Measurements from ENCODE around the gene IQCH.
"Not testable (repeated sequence)": the region's sequence is repeated elsewhere in the genome, so short reads cannot be mapped to it uniquely, and the experiment has no call there.

IQCH gene

DNA sequence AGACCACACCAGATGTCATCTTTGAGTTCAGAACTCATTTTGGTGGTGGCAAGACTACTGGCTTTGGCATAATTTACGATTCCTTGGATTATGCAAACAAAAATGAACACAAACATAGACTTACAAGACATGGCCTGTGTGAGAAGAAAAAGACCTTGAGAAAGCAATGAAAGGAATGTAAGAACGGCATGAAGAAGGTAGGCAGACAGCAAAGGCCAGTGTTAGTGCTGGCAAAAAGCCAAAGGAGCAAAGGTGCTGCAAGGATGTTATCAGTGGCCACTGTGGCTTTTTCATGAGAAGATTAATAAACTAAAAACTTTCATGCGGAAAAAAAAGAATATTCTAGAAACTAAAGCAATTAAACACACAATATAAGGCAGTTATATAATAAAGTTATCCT lies 22.0 kb upstream of the IQCH start:
- H3K27ac Mint-ChIP-seq, result no peak overlapping the region
- H3K27me3 Mint-ChIP-seq, result no peaks in the 10 kb centered on the region
- no peaks in the 10 kb centered on the region for H3K9me3 Mint-ChIP-seq (ENCODE audit: low read depth)
- no peak overlapping the region for H3K4me3 Mint-ChIP-seq
- peaks cover 36% of the 10 kb centered on the region for H3K36me3 Mint-ChIP-seq
- peaks cover 12% of the 10 kb centered on the region for H3K4me1 Mint-ChIP-seq (ENCODE audit: low read depth)

DNA sequence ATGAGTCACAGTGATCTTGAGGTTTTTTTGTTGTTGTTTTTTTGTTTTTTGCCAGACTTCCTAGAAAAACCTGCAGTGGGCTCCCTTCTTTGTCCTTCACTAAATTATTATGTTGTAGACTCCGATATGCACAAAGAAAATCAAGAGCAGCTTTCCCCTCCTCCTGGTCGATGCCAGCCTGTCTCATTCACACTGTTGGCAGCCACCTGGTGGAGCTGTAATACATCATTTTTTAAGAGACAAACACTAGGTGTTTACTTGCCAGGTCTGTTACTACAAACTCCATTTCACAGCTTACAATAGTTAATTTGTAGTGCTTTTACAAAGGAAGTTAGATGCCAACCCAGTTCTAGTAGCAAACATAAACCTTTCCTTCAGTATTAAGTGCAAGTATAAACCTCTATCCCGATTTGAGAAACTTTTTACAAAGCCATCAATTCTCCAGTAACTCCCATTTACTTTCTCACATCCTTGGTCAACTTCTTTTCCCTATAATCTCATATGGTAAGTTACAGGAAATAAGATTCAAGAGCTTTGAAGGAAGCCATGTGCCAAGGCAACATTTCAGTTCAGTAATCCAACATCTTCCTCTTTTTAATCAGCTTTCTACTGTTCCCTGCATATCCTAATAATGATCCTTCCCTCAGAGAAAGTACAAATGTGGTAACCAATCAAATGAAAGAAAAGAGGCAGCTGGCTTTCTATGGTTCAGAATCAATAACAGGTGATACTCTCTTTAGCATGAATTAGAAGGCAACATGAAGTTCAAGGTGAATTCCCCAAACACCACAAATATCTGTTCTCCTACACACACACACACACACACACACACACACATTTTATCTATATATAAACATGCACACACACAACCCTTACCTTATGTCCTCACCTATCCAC lies 14.1 kb upstream of the IQCH start:
- Mint-ChIP-seq H3K4me1 (ENCODE audit: low read depth) (peaks cover 61% of the 10 kb centered on the region), H3K36me3 (peaks cover 12% of the 10 kb centered on the region), H3K27ac (peak overlapping the region; percentile 29), H3K9me3 (ENCODE audit: low read depth) (no peaks in the 10 kb centered on the region), H3K4me3 (peak overlapping the region; percentile 42), H3K27me3 (no peaks in the 10 kb centered on the region)

DNA sequence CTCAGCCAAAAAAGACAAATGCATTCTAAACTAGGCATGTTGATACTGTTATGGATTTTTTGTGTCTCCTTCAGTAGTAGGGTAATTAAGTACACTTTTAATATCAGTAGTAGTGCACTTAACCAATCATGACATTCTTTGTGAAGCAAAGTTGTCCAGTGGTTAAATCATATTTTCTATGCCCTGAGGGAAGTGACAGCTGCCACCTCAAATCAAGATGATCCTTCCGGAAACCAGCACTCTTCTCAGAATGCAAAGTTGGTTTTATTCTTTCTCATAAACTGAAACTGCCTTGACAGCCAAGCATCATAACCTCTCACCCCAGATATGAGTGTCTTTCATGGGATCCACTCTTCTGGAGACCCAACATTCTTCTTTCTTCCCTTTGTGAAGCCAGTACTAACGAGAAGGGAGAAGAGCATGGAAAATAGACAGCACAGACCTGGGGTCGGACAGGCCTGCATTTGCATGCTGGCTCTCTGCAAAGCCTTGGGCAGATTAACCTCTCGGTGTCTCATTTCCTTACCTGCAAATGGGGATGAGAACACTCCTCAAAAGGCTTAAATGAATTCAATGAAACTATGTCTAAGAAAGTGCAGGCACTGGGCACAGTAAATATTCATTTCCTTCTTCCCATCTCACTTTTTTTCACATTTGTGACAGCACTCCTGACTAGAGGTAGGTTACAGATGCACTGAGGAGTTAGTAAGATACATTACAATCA lies 13.3 kb upstream of the IQCH start:
- Mint-ChIP-seq H3K4me1 (ENCODE audit: low read depth) (peaks cover 64% of the 10 kb centered on the region), H3K27ac (peak overlapping the region; percentile 29), H3K36me3 (peaks cover 16% of the 10 kb centered on the region), H3K4me3 (peak overlapping the region; percentile 42), H3K9me3 (ENCODE audit: low read depth) (no peaks in the 10 kb centered on the region), H3K27me3 (no peaks in the 10 kb centered on the region)

DNA sequence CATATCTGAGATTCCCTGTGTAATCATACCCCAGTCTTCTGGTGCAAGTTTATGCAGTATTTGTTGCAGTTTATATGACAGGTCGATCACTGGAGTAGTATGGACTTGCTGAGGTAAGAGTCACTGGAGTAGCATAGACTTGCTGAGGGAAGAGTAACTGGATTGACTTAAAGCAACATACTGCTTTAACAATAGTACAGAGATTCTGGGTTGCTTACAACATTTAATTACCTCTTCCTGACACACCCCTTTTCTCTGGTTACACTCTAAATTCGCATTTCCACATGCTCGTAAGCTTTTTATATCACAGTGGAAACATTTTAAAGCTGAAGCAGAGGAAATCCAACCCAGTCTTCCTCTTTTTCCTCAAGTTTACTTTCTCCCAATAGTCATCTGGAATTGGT lies 11.9 kb upstream of the IQCH start:
- H3K4me3 Mint-ChIP-seq, result no peak overlapping the region

DNA sequence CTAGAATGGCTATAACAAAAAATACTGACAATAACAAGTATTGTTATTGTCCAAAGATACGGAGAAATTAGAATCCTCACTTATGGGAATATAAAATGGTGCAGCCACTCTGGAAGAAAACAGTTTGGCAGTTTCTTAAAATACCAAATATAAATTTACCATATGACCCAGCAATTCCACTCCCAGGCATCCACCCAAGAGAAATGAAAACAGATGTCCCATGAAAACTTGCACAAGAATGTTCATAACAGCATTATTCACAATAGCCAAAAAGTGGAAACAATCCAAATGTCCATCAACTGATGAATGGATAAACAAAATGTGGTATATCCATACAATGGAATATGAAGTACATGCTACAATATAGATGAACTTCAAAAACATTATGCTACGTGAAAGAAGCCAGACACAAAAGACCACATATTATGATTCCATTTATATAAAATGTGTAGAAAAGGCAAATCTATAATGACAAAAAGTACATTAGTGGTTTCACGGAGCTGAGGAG lies 9.6 kb upstream of the IQCH start:
- Mint-ChIP-seq H3K27ac (no peak overlapping the region), H3K9me3 (ENCODE audit: low read depth) (no peaks in the 10 kb centered on the region), H3K27me3 (no peaks in the 10 kb centered on the region), H3K4me3 (no peak overlapping the region), H3K4me1 (ENCODE audit: low read depth) (peaks cover 71% of the 10 kb centered on the region), H3K36me3 (peaks cover 32% of the 10 kb centered on the region)

More for the DNA sequence above, 11.9 kb upstream of the IQCH start:
- no peaks in the 10 kb centered on the region for H3K27me3 Mint-ChIP-seq
- H3K36me3 Mint-ChIP-seq, result peaks cover 26% of the 10 kb centered on the region
- peaks cover 72% of the 10 kb centered on the region for H3K4me1 Mint-ChIP-seq (ENCODE audit: low read depth)
- no peaks in the 10 kb centered on the region for H3K9me3 Mint-ChIP-seq (ENCODE audit: low read depth)
- H3K27ac Mint-ChIP-seq, result no peak overlapping the region

DNA sequence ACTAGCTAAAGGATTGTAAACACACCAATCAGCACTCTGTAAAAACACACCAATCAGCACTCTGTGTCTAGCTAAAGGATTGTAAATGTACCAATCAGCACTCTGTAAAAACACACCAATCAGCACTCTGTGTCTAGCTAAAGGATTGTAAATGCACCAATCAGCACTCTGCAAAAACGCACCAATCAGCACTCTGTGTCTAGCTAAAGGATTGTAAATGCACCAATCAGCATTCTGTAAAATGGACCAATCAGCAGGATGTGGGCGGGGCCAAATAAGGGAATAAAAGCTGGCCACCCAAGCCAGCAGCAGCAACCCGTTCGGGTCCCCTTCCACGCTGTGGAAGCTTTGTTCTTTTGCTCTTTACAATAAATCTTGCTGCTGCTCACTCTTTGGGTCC lies 8.0 kb upstream of the IQCH start:
- H3K4me3 Mint-ChIP-seq; H3K27ac Mint-ChIP-seq; H3K27me3 Mint-ChIP-seq; H3K9me3 Mint-ChIP-seq (ENCODE audit: low read depth): not testable (repeated sequence)
- Mint-ChIP-seq H3K4me1 (ENCODE audit: low read depth) (peaks cover 61% of the 10 kb centered on the region), H3K36me3 (peaks cover 34% of the 10 kb centered on the region)

DNA sequence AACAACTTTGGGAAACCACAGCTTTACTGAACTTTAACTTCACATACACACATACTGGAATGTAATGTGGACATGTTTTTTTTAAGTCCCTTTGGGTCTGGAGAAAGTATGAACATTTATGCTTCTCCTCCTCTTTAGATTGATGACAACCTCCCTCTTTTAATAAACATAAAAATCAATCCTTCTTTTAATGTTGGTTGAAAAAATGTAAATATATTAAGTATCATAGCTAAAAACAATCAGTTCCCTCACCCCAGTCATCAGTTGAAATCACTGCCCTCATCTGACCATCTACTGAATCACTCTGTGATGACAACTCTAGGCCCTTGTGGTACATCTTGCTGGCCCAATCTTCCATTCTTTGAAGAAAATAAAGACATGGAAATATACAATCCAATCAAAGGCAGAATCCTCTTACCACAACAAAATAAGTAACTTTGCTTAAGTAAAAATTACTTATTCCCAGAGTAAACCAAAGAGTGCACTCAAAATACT lies 6.5 kb upstream of the IQCH start:
- Mint-ChIP-seq H3K9me3 (ENCODE audit: low read depth) (no peaks in the 10 kb centered on the region), H3K4me1 (ENCODE audit: low read depth) (peaks cover 64% of the 10 kb centered on the region), H3K27me3 (no peaks in the 10 kb centered on the region), H3K27ac (peak overlapping the region; percentile 50), H3K4me3 (no peak overlapping the region), H3K36me3 (peaks cover 31% of the 10 kb centered on the region)

DNA sequence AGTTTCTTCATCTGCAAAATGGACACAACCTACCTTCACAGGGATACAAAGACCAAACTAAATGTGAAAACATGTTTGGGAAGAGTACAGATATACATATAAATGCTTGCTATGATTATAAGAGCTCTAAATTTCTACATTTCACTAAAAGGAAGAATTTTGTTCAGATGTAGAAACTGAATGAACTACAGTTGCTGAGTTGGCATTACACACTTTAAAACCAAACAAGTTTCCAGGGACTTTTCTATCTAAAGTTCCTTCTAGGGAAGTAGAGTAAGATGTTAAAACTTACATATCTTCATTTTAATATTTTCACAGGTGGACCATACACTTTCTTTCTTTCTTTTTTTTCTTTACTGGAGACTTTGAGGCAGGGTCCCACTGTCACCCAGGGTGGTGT lies 4.8 kb upstream of the IQCH start:
- Mint-ChIP-seq H3K4me3 (no peak overlapping the region), H3K36me3 (peaks cover 27% of the 10 kb centered on the region), H3K9me3 (ENCODE audit: low read depth) (no peaks in the 10 kb centered on the region), H3K27ac (no peak overlapping the region), H3K27me3 (no peaks in the 10 kb centered on the region), H3K4me1 (ENCODE audit: low read depth) (peaks cover 59% of the 10 kb centered on the region)

DNA sequence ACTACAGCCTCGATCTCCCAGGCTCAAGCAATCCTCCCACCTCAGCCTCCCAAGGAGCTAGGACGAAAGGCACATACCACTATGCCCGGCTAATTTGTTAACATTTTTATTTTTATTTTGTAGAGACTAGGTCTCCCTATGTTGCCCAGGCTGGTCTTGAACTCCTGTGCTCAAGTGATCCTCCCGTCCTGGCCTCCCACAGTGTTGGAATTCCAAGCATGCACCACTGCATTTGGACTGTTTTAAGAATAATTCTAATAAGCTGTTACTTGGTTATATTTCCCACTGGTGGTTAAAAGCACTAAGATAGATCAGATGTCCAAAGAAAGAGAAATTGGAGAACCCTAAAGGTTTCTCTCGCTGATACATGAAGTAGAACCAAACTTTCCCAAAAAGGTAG lies 3.3 kb upstream of the IQCH start:
- Mint-ChIP-seq H3K27me3 (no peaks in the 10 kb centered on the region), H3K36me3 (peaks cover 18% of the 10 kb centered on the region), H3K4me3 (no peak overlapping the region), H3K27ac (no peak overlapping the region), H3K9me3 (ENCODE audit: low read depth) (no peaks in the 10 kb centered on the region), H3K4me1 (ENCODE audit: low read depth) (peaks cover 58% of the 10 kb centered on the region)

DNA sequence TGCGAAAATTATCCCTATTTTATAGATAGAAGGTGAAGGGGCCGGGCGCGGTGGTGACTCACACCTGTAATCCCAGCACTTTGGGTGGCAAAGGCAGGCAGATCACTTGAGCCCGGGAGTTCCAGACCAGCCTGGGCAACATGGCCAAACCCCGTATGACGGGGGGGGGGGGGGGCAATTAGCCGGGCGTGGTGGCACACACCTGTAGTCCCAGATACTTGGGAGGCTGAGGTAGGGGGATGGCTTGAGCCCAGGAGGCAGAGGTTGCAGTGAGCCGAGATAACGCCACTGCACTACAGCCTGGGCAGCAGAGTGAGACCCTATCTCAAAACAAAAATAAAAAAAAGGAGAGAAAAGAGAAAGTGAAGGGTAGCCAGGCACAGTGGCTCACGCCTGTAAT lies 1.5 kb upstream of the IQCH start:
- H3K4me3 Mint-ChIP-seq, result peak overlapping the region; percentile 99
- peaks cover 43% of the 10 kb centered on the region for H3K4me1 Mint-ChIP-seq (ENCODE audit: low read depth)
- no peaks in the 10 kb centered on the region for H3K27me3 Mint-ChIP-seq
- peaks cover 7% of the 10 kb centered on the region for H3K36me3 Mint-ChIP-seq
- H3K9me3 Mint-ChIP-seq (ENCODE audit: low read depth), result no peaks in the 10 kb centered on the region
- H3K27ac Mint-ChIP-seq, result peak overlapping the region; percentile 97

DNA sequence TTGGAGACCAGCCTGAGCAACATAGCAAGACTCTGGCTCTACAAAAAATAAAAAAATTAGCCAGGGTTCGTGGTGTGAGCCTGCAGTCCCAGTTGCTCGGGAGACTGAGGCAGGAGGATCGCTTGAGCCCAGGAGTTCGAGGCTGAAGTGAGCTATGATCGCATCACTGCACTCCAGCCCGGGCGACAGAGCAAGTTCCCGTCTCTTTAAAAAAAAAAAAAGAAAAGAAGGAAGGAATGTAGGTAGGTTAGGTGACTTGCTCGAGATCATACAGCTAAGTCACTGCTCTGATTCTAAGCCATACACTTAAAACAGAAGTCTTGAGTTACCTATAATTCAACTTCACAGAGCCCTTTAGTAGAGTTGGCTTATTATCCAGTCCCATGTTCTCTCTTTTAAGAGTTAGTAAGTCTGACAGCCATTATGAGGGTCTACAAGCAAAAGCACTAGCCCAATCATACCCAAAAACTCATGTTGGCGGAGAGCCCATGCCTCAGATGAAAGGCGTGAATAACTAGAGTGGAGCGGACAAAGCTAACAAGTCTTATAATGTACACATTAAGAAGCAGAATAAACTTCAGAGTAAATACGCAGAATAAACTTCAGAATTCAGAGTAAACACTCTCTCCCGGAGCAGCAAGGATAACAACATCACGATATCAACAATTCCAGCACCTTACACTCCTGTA lies 893 bp upstream of the IQCH start:
- Mint-ChIP-seq H3K36me3 (peaks cover 5% of the 10 kb centered on the region), H3K27me3 (no peaks in the 10 kb centered on the region), H3K4me3 (peak overlapping the region; percentile 99), H3K9me3 (ENCODE audit: low read depth) (no peaks in the 10 kb centered on the region), H3K4me1 (ENCODE audit: low read depth) (peaks cover 40% of the 10 kb centered on the region), H3K27ac (peak overlapping the region; percentile 97)

DNA sequence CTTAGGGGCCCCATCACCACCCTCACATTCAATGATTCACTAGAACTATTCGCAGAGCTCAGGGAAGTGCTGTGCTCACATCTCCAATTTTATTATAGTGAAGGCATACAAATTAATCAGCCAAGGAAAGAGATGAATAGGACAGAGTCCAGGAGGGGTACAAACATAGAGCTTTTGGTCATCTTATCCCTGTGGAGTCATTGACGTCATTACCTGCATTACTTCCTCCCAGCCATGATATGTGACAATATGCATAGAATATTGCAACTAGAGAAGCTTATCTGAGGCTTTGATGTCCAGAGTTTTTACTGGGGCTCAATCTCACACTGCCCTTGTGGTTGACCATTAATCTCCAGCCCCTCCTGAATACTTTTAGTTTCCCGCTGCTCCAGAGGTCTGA lies 1.5 kb downstream of the IQCH start:
- Mint-ChIP-seq H3K9me3 (ENCODE audit: low read depth) (no peaks in the 10 kb centered on the region), H3K27me3 (no peaks in the 10 kb centered on the region), H3K4me3 (peak overlapping the region; percentile 99), H3K4me1 (ENCODE audit: low read depth) (peaks cover 31% of the 10 kb centered on the region), H3K36me3 (no peaks in the 10 kb centered on the region), H3K27ac (peak overlapping the region; percentile 64)

DNA sequence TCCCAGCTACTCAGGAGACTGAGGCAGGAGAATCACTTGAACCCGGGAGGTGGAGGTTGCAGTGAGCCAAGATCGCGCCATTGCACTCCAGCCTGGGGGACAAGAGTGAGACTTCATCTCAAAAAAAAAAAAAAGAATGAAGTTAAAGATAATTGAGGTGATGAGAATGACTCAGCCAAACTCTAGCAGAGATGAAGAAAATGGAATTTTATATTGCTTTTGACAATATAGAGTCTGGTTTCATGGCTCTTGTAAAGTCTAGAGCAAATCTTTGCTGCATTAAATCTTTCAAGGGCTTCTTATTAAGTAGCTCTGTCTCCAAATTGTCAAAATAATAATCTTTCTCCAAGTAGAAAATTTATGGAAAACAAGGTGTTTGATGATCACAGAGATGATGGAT lies 3.8 kb downstream of the IQCH start:
- H3K9me3 Mint-ChIP-seq (ENCODE audit: low read depth); H3K27me3 Mint-ChIP-seq; H3K27ac Mint-ChIP-seq; H3K4me3 Mint-ChIP-seq; H3K36me3 Mint-ChIP-seq: not testable (repeated sequence)
- H3K4me1 Mint-ChIP-seq (ENCODE audit: low read depth), result peaks cover 11% of the 10 kb centered on the region

DNA sequence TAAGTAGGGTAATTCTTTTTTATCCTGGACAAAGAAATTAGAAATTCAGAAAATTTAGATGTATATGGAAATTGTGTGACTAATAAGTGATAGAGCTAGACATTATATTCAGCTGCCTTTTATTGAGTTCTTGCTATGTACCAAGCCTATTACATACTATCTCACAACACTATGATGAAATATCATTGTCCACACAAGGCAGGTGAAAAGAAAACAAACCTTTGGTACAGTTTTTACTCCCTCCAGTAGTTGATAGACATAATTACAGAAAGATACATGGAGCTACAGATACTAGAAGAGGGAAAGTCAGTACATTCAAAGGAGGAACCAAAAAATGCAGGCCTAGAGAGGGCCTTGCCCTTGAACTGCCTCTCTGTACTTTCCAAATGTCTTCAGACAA lies 4.8 kb downstream of the IQCH start:
- no peak overlapping the region for H3K4me3 Mint-ChIP-seq
- no peaks in the 10 kb centered on the region for H3K27me3 Mint-ChIP-seq
- H3K27ac Mint-ChIP-seq, result no peak overlapping the region
- H3K9me3 Mint-ChIP-seq (ENCODE audit: low read depth), result no peaks in the 10 kb centered on the region
- H3K36me3 Mint-ChIP-seq, result no peaks in the 10 kb centered on the region
- peaks cover 7% of the 10 kb centered on the region for H3K4me1 Mint-ChIP-seq (ENCODE audit: low read depth)

DNA sequence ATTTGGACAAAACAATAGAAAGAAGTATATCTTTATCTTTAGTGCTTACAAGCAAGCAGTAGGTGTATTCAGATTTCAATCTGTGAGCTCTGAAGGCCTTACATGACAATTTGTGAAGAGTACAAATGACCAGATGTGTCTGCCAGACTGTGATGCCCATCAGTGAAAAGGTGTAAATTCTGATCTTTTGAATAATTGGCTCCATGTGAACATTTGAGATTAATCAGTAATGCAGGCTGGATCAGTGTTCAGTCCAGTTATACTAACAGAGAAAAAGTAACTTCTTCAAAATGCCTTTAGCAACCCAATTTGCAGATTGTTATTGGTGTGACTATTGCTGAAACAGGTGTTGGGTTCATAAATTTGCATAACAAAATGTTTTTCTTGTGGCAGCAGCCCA lies 5.2 kb downstream of the IQCH start:
- no peaks in the 10 kb centered on the region for H3K27me3 Mint-ChIP-seq
- H3K36me3 Mint-ChIP-seq, result no peaks in the 10 kb centered on the region
- H3K9me3 Mint-ChIP-seq (ENCODE audit: low read depth), result no peaks in the 10 kb centered on the region
- peaks cover 7% of the 10 kb centered on the region for H3K4me1 Mint-ChIP-seq (ENCODE audit: low read depth)
- H3K4me3 Mint-ChIP-seq, result no peak overlapping the region
- no peak overlapping the region for H3K27ac Mint-ChIP-seq

All from activated naive CD8-positive, alpha-beta T cell (primary cell).